ENCODE data around the gene EPHA10. TPM values are rescaled to one million over a fixed set of nuclear protein-coding genes. Genes with fewer than 3 reads are reported as not detected.

Gene EPHA10
- polyA plus RNA-seq, 2 of the 4 experiments (the other 2 are of a cell fraction), result 0.35 to 0.53 TPM

DNA sequence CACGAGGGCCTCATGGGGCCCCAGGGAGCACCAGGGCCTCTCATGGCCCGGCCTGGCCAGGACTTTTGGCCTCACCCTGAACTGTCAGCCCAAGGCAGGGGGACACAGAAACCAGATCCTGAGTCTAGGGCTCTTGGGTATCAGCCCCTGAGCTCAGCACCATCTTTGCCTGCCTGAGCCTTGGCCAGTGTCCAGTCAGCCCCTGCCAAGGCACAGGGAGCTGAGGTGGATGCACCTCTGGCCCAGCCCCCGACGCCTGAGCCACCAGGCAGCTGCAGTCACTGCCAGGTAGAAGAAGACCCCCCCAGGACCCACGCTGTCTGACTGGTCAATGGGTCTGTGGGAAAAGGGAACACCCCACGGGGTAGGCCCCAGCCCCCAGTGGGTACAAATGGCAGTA, 47.3 kb downstream of the EPHA10 start:
- DNase-seq (ENCODE audit: low read depth in 1 of 2, low spot score in 1 of 2), result no peak
- ChIA-PET CTCF (interaction anchor here (1.0 kb wide), 1 partner anchor 8 kb away, joined by 3 read pairs; no protein-coding TSS in a partner anchor), POLR2A (no interaction called here)
- Histone ChIP-seq H3K4me3 (no peak overlapping the region), H3K9me3 (no peaks in the 10 kb centered on the region), H3K4me2 (no peak overlapping the region), H3K4me1 (no peaks in the 10 kb centered on the region), H3K27ac (no peak overlapping the region)
- 80% methylated on average over 4 of the region's 6 CpGs for WGBS (ENCODE audit: missing lambda C conversion rate)
- ATAC-seq, result no peak
- no peak for FAIRE-seq
- TF ChIP-seq RARB (CRISPR knock-in tag; IDR thresholded peaks at IDR 0.05) (no peak), EP300 (IDR thresholded peaks at IDR 0.05) (no peak), NPAS2 (CRISPR knock-in tag; IDR thresholded peaks at IDR 0.05; ENCODE audit: borderline replicate concordance) (no peak), CBX2 (IDR thresholded peaks at IDR 0.05; ENCODE audit: borderline replicate concordance, low read depth) (no peak), HEYL (CRISPR knock-in tag; IDR thresholded peaks at IDR 0.05) (no peak), RAD21 (conservative IDR thresholded peaks at IDR 0.05 in 1 of 2, IDR thresholded peaks at IDR 0.05 in 1 of 2) (no peak), TFCP2L1 (CRISPR knock-in tag; IDR thresholded peaks at IDR 0.05) (no peak), ZFP36 (IDR thresholded peaks at IDR 0.05; ENCODE audit: borderline replicate concordance, partially characterized antibody) (no peak), RCOR1 (IDR thresholded peaks at IDR 0.05; ENCODE audit: low read depth, low read length) (no peak)
- TF ChIP-seq, protein P1, sequence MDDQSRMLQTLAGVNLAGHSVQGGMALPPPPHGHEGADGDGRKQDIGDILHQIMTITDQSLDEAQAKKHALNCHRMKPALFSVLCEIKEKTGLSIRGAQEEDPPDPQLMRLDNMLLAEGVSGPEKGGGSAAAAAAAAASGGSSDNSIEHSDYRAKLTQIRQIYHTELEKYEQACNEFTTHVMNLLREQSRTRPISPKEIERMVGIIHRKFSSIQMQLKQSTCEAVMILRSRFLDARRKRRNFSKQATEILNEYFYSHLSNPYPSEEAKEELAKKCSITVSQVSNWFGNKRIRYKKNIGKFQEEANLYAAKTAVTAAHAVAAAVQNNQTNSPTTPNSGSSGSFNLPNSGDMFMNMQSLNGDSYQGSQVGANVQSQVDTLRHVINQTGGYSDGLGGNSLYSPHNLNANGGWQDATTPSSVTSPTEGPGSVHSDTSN (IDR thresholded peaks at IDR 0.05), result no peak

DNA sequence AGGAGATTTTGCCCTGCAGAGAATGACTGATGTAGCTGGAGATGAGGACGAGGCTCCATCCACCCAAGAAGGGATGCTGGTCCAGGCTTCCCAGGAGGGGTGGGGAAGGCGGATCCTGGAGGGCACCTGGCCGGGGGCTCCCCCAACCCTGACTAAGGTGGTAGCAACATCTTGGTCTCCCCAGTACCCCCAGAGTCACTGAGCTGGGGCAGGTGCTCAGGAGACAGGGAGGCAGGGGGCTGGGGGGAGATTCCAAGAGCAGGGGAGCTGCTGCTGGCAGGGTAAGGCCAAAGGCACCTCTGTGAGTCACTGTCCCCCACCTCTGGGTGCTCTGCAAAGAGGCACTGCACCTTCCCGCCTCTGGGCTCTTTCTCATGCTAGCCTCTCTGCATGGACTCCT, 48.6 kb downstream of the EPHA10 start:
- CTCF ChIA-PET, result interaction anchor here (1.0 kb wide), 1 partner anchor 11 kb away, joined by 3 read pairs; no protein-coding TSS in a partner anchor
- WGBS (ENCODE audit: missing lambda C conversion rate), result 54% methylated on average over 1 of the region's 4 CpGs
- no peak overlapping the region for H3K4me3 ChIP-seq
- POLR2A ChIA-PET, result no interaction called here
- ATAC-seq (peak in 1 of 2 experiments; percentile 36; a peak in 2 of 6 replicates), FAIRE-seq (no peak), DNase-seq (ENCODE audit: low read depth in 1 of 2, low spot score in 1 of 2) (no peak)
- H3K27ac ChIP-seq, result no peak overlapping the region
- no peaks in the 10 kb centered on the region for H3K4me1 ChIP-seq
- H3K9me3 ChIP-seq, result no peaks in the 10 kb centered on the region
- TF ChIP-seq JUN (IDR thresholded peaks at IDR 0.05) (no peak), ZNF302 (CRISPR knock-in tag; IDR thresholded peaks at IDR 0.05) (no peak), ZC3H11A (IDR thresholded peaks at IDR 0.05) (no peak), ZFP36 (IDR thresholded peaks at IDR 0.05; ENCODE audit: borderline replicate concordance, partially characterized antibody) (no peak), TFCP2L1 (CRISPR knock-in tag; IDR thresholded peaks at IDR 0.05) (no peak), POLR2A (IDR thresholded peaks at IDR 0.05; ENCODE audit: low read length) (no peak), POLR2AphosphoS2 (conservative IDR thresholded peaks at IDR 0.05; ENCODE audit: low read length) (no peak), HOXA7 (CRISPR knock-in tag; IDR thresholded peaks at IDR 0.05) (no peak), TP53 (CRISPR knock-in tag; IDR thresholded peaks at IDR 0.05) (no peak), NFE2L2 (conservative IDR thresholded peaks at IDR 0.05; ENCODE audit: low read length) (no peak)
- TF ChIP-seq, protein P2, sequence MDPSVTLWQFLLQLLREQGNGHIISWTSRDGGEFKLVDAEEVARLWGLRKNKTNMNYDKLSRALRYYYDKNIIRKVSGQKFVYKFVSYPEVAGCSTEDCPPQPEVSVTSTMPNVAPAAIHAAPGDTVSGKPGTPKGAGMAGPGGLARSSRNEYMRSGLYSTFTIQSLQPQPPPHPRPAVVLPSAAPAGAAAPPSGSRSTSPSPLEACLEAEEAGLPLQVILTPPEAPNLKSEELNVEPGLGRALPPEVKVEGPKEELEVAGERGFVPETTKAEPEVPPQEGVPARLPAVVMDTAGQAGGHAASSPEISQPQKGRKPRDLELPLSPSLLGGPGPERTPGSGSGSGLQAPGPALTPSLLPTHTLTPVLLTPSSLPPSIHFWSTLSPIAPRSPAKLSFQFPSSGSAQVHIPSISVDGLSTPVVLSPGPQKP (IDR thresholded peaks at IDR 0.05; ENCODE audit: low read depth, low read length), result no peak
- TF ChIP-seq, protein P3, sequence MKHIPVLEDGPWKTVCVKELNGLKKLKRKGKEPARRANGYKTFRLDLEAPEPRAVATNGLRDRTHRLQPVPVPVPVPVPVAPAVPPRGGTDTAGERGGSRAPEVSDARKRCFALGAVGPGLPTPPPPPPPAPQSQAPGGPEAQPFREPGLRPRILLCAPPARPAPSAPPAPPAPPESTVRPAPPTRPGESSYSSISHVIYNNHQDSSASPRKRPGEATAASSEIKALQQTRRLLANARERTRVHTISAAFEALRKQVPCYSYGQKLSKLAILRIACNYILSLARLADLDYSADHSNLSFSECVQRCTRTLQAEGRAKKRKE (CRISPR knock-in tag; IDR thresholded peaks at IDR 0.05; ENCODE audit: low read depth), result no peak
- TF ChIP-seq, protein P4, sequence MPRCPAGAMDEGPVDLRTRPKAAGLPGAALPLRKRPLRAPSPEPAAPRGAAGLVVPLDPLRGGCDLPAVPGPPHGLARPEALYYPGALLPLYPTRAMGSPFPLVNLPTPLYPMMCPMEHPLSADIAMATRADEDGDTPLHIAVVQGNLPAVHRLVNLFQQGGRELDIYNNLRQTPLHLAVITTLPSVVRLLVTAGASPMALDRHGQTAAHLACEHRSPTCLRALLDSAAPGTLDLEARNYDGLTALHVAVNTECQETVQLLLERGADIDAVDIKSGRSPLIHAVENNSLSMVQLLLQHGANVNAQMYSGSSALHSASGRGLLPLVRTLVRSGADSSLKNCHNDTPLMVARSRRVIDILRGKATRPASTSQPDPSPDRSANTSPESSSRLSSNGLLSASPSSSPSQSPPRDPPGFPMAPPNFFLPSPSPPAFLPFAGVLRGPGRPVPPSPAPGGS (IDR thresholded peaks at IDR 0.05), result no peak
- no peak overlapping the region for H3K4me2 ChIP-seq
